Epithelial cell of esophagus (primary cell): ENCODE measurements around the gene PDLIM1.

Source experiments
- DNase-seq: peaks from one replicate; pipeline ENCODE4 v3.0.0; 2010; ENCODE audit warnings: low read depth
- H3K4me3 ChIP-seq: 2 replicates; pipeline ENCODE4 v1.5.1; 2011; ENCODE audit warnings: mild to moderate bottlenecking, low read length, control low read depth
- TF ChIP-seq, protein P1 (sequence below): IDR thresholded peaks from 2 replicates; pipeline ENCODE4 v1.5.1; 2011; ENCODE audit warnings: low read depth, mild to moderate bottlenecking, low read length, control low read depth, inconsistent platforms; ENCODE audit not compliant: insufficient read depth; ENCODE audit errors: missing control alignments

The PDLIM1 gene

GRCh38 chr10:95265572-95265971 lies 25.2 kb downstream of the PDLIM1 start:
- no peak for DNase-seq
- no peak overlapping the region for H3K4me3 ChIP-seq
- TF ChIP-seq, protein P1, sequence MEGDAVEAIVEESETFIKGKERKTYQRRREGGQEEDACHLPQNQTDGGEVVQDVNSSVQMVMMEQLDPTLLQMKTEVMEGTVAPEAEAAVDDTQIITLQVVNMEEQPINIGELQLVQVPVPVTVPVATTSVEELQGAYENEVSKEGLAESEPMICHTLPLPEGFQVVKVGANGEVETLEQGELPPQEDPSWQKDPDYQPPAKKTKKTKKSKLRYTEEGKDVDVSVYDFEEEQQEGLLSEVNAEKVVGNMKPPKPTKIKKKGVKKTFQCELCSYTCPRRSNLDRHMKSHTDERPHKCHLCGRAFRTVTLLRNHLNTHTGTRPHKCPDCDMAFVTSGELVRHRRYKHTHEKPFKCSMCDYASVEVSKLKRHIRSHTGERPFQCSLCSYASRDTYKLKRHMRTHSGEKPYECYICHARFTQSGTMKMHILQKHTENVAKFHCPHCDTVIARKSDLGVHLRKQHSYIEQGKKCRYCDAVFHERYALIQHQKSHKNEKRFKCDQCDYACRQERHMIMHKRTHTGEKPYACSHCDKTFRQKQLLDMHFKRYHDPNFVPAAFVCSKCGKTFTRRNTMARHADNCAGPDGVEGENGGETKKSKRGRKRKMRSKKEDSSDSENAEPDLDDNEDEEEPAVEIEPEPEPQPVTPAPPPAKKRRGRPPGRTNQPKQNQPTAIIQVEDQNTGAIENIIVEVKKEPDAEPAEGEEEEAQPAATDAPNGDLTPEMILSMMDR = no peak

GRCh38 chr10:95264227-95265051 lies 26.4 kb downstream of the PDLIM1 start:
- DNase-seq = peak; percentile 96
- no peak overlapping the region for H3K4me3 ChIP-seq
- TF ChIP-seq, protein P1 = no peak

- DNase-seq = no peak
- TF ChIP-seq, protein P1 = no peak
- no peak overlapping the region for H3K4me3 ChIP-seq
Measured at GRCh38 chr10:95263864-95264226, 27.0 kb downstream of the PDLIM1 start.

GRCh38 chr10:95262763-95263518 lies 27.9 kb downstream of the PDLIM1 start:
- TF ChIP-seq, protein P1 = no peak
- DNase-seq = no peak
- H3K4me3 ChIP-seq = no peak overlapping the region

DNA sequence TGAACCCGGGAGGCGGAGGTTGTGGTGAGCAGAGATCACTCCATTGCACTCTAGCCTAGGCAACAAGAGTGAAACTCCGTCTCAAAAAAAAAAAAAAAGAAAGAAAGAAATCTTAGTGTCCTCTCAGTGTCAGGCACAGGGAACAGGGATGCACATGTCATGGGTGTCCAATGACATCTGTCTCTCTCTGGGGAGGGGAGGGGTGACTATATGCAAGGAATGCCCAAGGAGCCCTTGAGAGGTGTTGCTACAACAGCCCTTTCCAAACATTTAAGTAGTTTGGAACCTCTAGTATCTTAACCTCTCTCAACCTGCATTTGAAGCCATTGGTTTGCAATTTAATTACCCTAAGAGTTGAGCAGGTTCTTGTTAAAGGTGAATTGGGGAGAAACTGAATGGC lies 28.9 kb downstream of the PDLIM1 start:
- no peak overlapping the region for H3K4me3 ChIP-seq
- no peak for DNase-seq
- TF ChIP-seq, protein P1 = no peak

- peak; percentile 73 for DNase-seq
- no peak overlapping the region for H3K4me3 ChIP-seq
Measured at GRCh38 chr10:95260909-95261552, 29.8 kb downstream of the PDLIM1 start.

More at GRCh38 chr10:95260909-95261552, 29.8 kb downstream of the PDLIM1 start:
- TF ChIP-seq, protein P1 = no peak
